OCI-LY7 (cell line): ENCODE results near the gene DPYSL4. TPM values are rescaled to one million over a fixed set of nuclear protein-coding genes. Genes with fewer than 3 reads are reported as not detected.

ENCODE experiments used
- BruUV-seq: library from RNA; stranded (reverse); fragments of 400-500 nt; replicated peaks from 2 replicates; lab custom pipeline; 2021; lab: Mats Ljungman, UMichigan
- CTCF ChIA-PET: fragments of 300-600 bp; sonication (Branson Sonifier 250); formaldehyde crosslinking; loops from one replicate; lab custom pipeline; 2022; ENCODE audit warnings: antibody characterized with exemption; ENCODE audit not compliant: unreplicated experiment; lab: Charles Lee
- POLR2A ChIA-PET: fragments of 300-600 bp; sonication (Branson Sonifier 250); formaldehyde crosslinking; loops from one replicate; lab custom pipeline; 2022; ENCODE audit warnings: antibody characterized with exemption; lab: Charles Lee
- DNase-seq: peaks from one replicate; pipeline ENCODE4 v3.0.0-alpha.2; 2015; ENCODE audit warnings: low spot score
- H2AFZ ChIP-seq: fragments of 200-600 bp; sonication (generic), shearing (Covaris generic); 2 replicates; pipeline ENCODE4 v1.6.1; 2014; ENCODE audit warnings: mild to moderate bottlenecking, antibody characterized with exemption, low read length, moderate library complexity
- H3K27ac ChIP-seq: fragments of 200-600 bp; sonication (generic); 2 replicates; pipeline ENCODE4 v1.5.1; 2014; ENCODE audit warnings: mixed run types, low read depth, mild to moderate bottlenecking, moderate library complexity, low read length, inconsistent platforms; ENCODE audit not compliant: poor library complexity, severe bottlenecking
- H3K36me3 ChIP-seq: fragments of 200-600 bp; sonication (generic); 2 replicates; pipeline ENCODE4 v1.6.1; 2014; ENCODE audit warnings: mild to moderate bottlenecking, antibody characterized with exemption, low read length, moderate library complexity, mixed read lengths; ENCODE audit not compliant: insufficient read depth
- H3K4me1 ChIP-seq: fragments of 200-600 bp; sonication (generic); 2 replicates; pipeline ENCODE4 v1.5.1; 2014; ENCODE audit warnings: mild to moderate bottlenecking, low read length; ENCODE audit not compliant: insufficient read depth, poor library complexity, severe bottlenecking
- H3K4me2 ChIP-seq: fragments of 200-600 bp; sonication (generic); 2 replicates; pipeline ENCODE4 v1.6.1; 2014; ENCODE audit warnings: mild to moderate bottlenecking, low read length
- H3K4me3 ChIP-seq: fragments of 200-600 bp; sonication (generic); 2 replicates; pipeline ENCODE4 v1.5.1; 2014; ENCODE audit warnings: mild to moderate bottlenecking, low read depth, low read length; ENCODE audit not compliant: poor library complexity, severe bottlenecking
- H3K79me2 ChIP-seq: fragments of 200-600 bp; sonication (generic); 2 replicates; pipeline ENCODE4 v1.6.1; 2016; ENCODE audit warnings: low read depth, mild to moderate bottlenecking, low read length, moderate library complexity, mixed read lengths; ENCODE audit not compliant: insufficient read depth
- H3K9me2 ChIP-seq: fragments of 200-600 bp; sonication (generic); 2 replicates; pipeline ENCODE4 v1.6.1; 2016; ENCODE audit warnings: mild to moderate bottlenecking, low read length, mixed read lengths; ENCODE audit not compliant: insufficient read depth
- H3K9me3 ChIP-seq: fragments of 200-600 bp; sonication (generic); 2 replicates; pipeline ENCODE4 v1.6.1; 2014; ENCODE audit warnings: mild to moderate bottlenecking, mixed run types, low read length, mixed read lengths
- H4K20me1 ChIP-seq: fragments of 200-600 bp; sonication (generic); 2 replicates; pipeline ENCODE4 v1.6.1; 2014; ENCODE audit warnings: mild to moderate bottlenecking, antibody characterized with exemption, low read length, moderate library complexity, mixed read lengths; ENCODE audit not compliant: insufficient read depth
- CTCF ChIP-seq: fragments of 200-600 bp; sonication (generic); conservative IDR thresholded peaks from 2 replicates; pipeline ENCODE4 v1.5.1; 2014; ENCODE audit warnings: mild to moderate bottlenecking, antibody characterized with exemption, low read length, moderate library complexity, mixed read lengths
- EZH2phosphoT487 ChIP-seq: fragments of 200-600 bp; sonication (generic); IDR thresholded peaks from 2 replicates; pipeline ENCODE4 v1.6.1; 2018; ENCODE audit warnings: low read depth, borderline replicate concordance, mild to moderate bottlenecking, mixed run types, antibody characterized with exemption, low read length, moderate library complexity, mixed read lengths
- intact Hi-C: fragments of 100-400 bp; cut with micrococcal nuclease; formaldehyde crosslinking; loops from one replicate; pipeline ENCODE4 v1.10.0; 2022; ENCODE audit not compliant: unreplicated experiment
- total RNA-seq, 2 experiments: library from RNA; depleted of rRNA in 1 of 2; stranded (reverse); fragments of >200 nt in 1 of 2; shearing (Covaris generic) in 1 of 2; gene quantifications; 2 replicates each; pipeline ENCODE4 v1.2.3, GENCODE V29; 2014 to 2022

The DPYSL4 gene
- total RNA-seq, 2 experiments from 2014 or later: not detected

- Histone ChIP-seq H3K4me2 (no peak overlapping the region), H3K27ac (no peak overlapping the region), H2AFZ (no peak overlapping the region), H4K20me1 (no peaks in the 10 kb centered on the region), H3K36me3 (no peaks in the 10 kb centered on the region), H3K9me3 (no peaks in the 10 kb centered on the region), H3K4me3 (no peak overlapping the region), H3K4me1 (no peaks in the 10 kb centered on the region), H3K9me2 (no peaks in the 10 kb centered on the region), H3K79me2 (no peaks in the 10 kb centered on the region)
- POLR2A ChIA-PET: no interaction called here
- BruUV-seq: no TSS peak
- TF ChIP-seq EZH2phosphoT487: no peak
- no peak for TF ChIP-seq CTCF
- intact Hi-C loops: no loop called here
- CTCF ChIA-PET: no interaction called here
- no peak for DNase-seq
These were observed 6.0 kb upstream of the DPYSL4 start for GRCh38 chr10:132180736-132181135.

GRCh38 chr10:132181691-132182425 lies 4.9 kb upstream of the DPYSL4 start:
- Histone ChIP-seq H3K4me3 (no peak overlapping the region), H2AFZ (no peak overlapping the region), H4K20me1 (no peaks in the 10 kb centered on the region), H3K36me3 (no peaks in the 10 kb centered on the region), H3K4me2 (no peak overlapping the region), H3K4me1 (no peaks in the 10 kb centered on the region), H3K9me3 (no peaks in the 10 kb centered on the region), H3K9me2 (no peaks in the 10 kb centered on the region), H3K27ac (no peak overlapping the region), H3K79me2 (no peaks in the 10 kb centered on the region)
- POLR2A ChIA-PET: no interaction called here
- no peak for DNase-seq
- BruUV-seq: no TSS peak
- CTCF ChIA-PET: no interaction called here
- intact Hi-C loops: no loop called here
- TF ChIP-seq EZH2phosphoT487: no peak
- TF ChIP-seq CTCF: no peak

- H3K4me1 ChIP-seq: no peaks in the 10 kb centered on the region
- no peaks in the 10 kb centered on the region for H3K9me3 ChIP-seq
- no peak overlapping the region for H3K27ac ChIP-seq
- POLR2A ChIA-PET: no interaction called here
- DNase-seq: no peak
- no peaks in the 10 kb centered on the region for H3K79me2 ChIP-seq
- H3K4me3 ChIP-seq: no peak overlapping the region
- no peaks in the 10 kb centered on the region for H4K20me1 ChIP-seq
- no peaks in the 10 kb centered on the region for H3K36me3 ChIP-seq
- H3K9me2 ChIP-seq: no peaks in the 10 kb centered on the region
- H2AFZ ChIP-seq: no peak overlapping the region
- no peak overlapping the region for H3K4me2 ChIP-seq
- intact Hi-C loops: no loop called here
- no TSS peak for BruUV-seq
- TF ChIP-seq CTCF: no peak
- no peak for TF ChIP-seq EZH2phosphoT487
- CTCF ChIA-PET: no interaction called here
These were observed 4.2 kb upstream of the DPYSL4 start for GRCh38 chr10:132182591-132182990.
